ENCODE results near the gene CARD9. TPM values are rescaled to one million over a fixed set of nuclear protein-coding genes. Genes with fewer than 3 reads are reported as not detected.
A peak's percentile ranks its signal among the peaks of the same experiment; 100 is the strongest.

CARD9 gene
- total RNA-seq, 1 donor from 2014 or later: 1.9 TPM

GRCh38 chr9:136363106-136363948 is 10.1 kb downstream of the CARD9 start, which contains the start of gene DNLZ:
DNLZ (minus strand) TSS chr9:136363744; CDS start chr9:136363714, 30 bp downstream.
- TF ChIP-seq CTCF (IDR thresholded peaks at IDR 0.05; ENCODE audit: insufficient read depth, low read length, poor library complexity, severe bottlenecking): peak; percentile 55
- H3K4me3 ChIP-seq (ENCODE audit: low read depth, low read length): peak within 1 kb of the TSS; percentile 67
- no peaks in the 10 kb centered on the region for H3K36me3 ChIP-seq (ENCODE audit: control insufficient read depth, insufficient read depth, low read length)
- no peaks in the 10 kb centered on the region for H3K27me3 ChIP-seq (ENCODE audit: control insufficient read depth, insufficient read depth, low read length)
- peak; percentile 54 for DNase-seq (ENCODE audit: low read depth)

GRCh38 chr9:136362450-136362784 is 11.1 kb downstream of the CARD9 start:
- Histone ChIP-seq H3K36me3 (ENCODE audit: control insufficient read depth, insufficient read depth, low read length) (no peaks in the 10 kb centered on the region), H3K27me3 (ENCODE audit: control insufficient read depth, insufficient read depth, low read length) (no peaks in the 10 kb centered on the region), H3K4me3 (ENCODE audit: low read depth, low read length) (no peak overlapping the region)
- TF ChIP-seq CTCF (IDR thresholded peaks at IDR 0.05; ENCODE audit: insufficient read depth, low read length, poor library complexity, severe bottlenecking): no peak
- DNase-seq (ENCODE audit: low read depth): no peak

- Histone ChIP-seq H3K27me3 (ENCODE audit: control insufficient read depth, insufficient read depth, low read length) (no peaks in the 10 kb centered on the region), H3K36me3 (ENCODE audit: control insufficient read depth, insufficient read depth, low read length) (no peaks in the 10 kb centered on the region), H3K4me3 (ENCODE audit: low read depth, low read length) (no peak overlapping the region)
- no peak for DNase-seq (ENCODE audit: low read depth)
- no peak for TF ChIP-seq CTCF (IDR thresholded peaks at IDR 0.05; ENCODE audit: insufficient read depth, low read length, poor library complexity, severe bottlenecking)
Observed at GRCh38 chr9:136361754-136362449, 11.6 kb downstream of the CARD9 start.

- no peak overlapping the region for H3K4me3 ChIP-seq (ENCODE audit: low read depth, low read length)
- no peaks in the 10 kb centered on the region for H3K27me3 ChIP-seq (ENCODE audit: control insufficient read depth, insufficient read depth, low read length)
- no peaks in the 10 kb centered on the region for H3K36me3 ChIP-seq (ENCODE audit: control insufficient read depth, insufficient read depth, low read length)
- DNase-seq (ENCODE audit: low read depth): no peak
- no peak for TF ChIP-seq CTCF (IDR thresholded peaks at IDR 0.05; ENCODE audit: insufficient read depth, low read length, poor library complexity, severe bottlenecking)
Observed at GRCh38 chr9:136361047-136361753, 12.3 kb downstream of the CARD9 start.

- Histone ChIP-seq H3K4me3 (ENCODE audit: low read depth, low read length) (no peak overlapping the region), H3K36me3 (ENCODE audit: control insufficient read depth, insufficient read depth, low read length) (no peaks in the 10 kb centered on the region), H3K27me3 (ENCODE audit: control insufficient read depth, insufficient read depth, low read length) (no peaks in the 10 kb centered on the region)
- DNase-seq (ENCODE audit: low read depth): no peak
- no peak for TF ChIP-seq CTCF (IDR thresholded peaks at IDR 0.05; ENCODE audit: insufficient read depth, low read length, poor library complexity, severe bottlenecking)
Observed at GRCh38 chr9:136359774-136360718, 13.4 kb downstream of the CARD9 start.

Data from kidney epithelial cell (primary cell).